Astrocyte of the spinal cord (primary cell): ENCODE measurements around the gene UBE2O.
"Not testable (repeated sequence)": the region's sequence is repeated elsewhere in the genome, so short reads cannot be mapped to it uniquely, and the experiment has no call there.

Source experiments
- DNase-seq: peaks from one replicate; pipeline ENCODE4 v3.0.0; 2011; ENCODE audit warnings: low read depth, low spot score
- H3K4me3 ChIP-seq: 2 replicates; pipeline ENCODE4 v1.5.1; 2011; ENCODE audit warnings: low read depth, mild to moderate bottlenecking, low read length, moderate library complexity
- CTCF ChIP-seq: IDR thresholded peaks from 2 replicates; pipeline ENCODE4 v1.5.1; 2012; ENCODE audit warnings: low read depth, mild to moderate bottlenecking, low read length, inconsistent platforms
- in situ Hi-C: cut with HindIII; loops from 2 replicates; pipeline ENCODE4 v1.10.0; 2017; ENCODE audit warnings: low sequenced_read_pairs

The UBE2O gene

GRCh38 chr17:76350463-76350862, 102.5 kb downstream of the UBE2O start:
- TF ChIP-seq CTCF = no peak
- no peak overlapping the region for H3K4me3 ChIP-seq
- in situ Hi-C loops = no loop called here
- DNase-seq = no peak

GRCh38 chr17:76346936-76347335, 106.0 kb downstream of the UBE2O start:
- in situ Hi-C loops = not testable (repeated sequence)

GRCh38 chr17:76345377-76345974, 107.5 kb downstream of the UBE2O start:
- TF ChIP-seq CTCF = no peak
- DNase-seq = no peak
- in situ Hi-C loops = no loop called here
- no peak overlapping the region for H3K4me3 ChIP-seq

More at GRCh38 chr17:76346936-76347335, 106.0 kb downstream of the UBE2O start:
- not testable (repeated sequence) for H3K4me3 ChIP-seq, DNase-seq

- in situ Hi-C loops = no loop called here
- TF ChIP-seq CTCF = no peak
- no peak for DNase-seq
- no peak overlapping the region for H3K4me3 ChIP-seq
These were observed 109.8 kb downstream of the UBE2O start for GRCh38 chr17:76343106-76343505.

- DNase-seq = no peak
- in situ Hi-C loops = no loop called here
- no peak overlapping the region for H3K4me3 ChIP-seq
- TF ChIP-seq CTCF = no peak
These were observed 111.7 kb downstream of the UBE2O start for GRCh38 chr17:76341301-76341700.
